ENCODE data around the gene SLC5A10.

DNA sequence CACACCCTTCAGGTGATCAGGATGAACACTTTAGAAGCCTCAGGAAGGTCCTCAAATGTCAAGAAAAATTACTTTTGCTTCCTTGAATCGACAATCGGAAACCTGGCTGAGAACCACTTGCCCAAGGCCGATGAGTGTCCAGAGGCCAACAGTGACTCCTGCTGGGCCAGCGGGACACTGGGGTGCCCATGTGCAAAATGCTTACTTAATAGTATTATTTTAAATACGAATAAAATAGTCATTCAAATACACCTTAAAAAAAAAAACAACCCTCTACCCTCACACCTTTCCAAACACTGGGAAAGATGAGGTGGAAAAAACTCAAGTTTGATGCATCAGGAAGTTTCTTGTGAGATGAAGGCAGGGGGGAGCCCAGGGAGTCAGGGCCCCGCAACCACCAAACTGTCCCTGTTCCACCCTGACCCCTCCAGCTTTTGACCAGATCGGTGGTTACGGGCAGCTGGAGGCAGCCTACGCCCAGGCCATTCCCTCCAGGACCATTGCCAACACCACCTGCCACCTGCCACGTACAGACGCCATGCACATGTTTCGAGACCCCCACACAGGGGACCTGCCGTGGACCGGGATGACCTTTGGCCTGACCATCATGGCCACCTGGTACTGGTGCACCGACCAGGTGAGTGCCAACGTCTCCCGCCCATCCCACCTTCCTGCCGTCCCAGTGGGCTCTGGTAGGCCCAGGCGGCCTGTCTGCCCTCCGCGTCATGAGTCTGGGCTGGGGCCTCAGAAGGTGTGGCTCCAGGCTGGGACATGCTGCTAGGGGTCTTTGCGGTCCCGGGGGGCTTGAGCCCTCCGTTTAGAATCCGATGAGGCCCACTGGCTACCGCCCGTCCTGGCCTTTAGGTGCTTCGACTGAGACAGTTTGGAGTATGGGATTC, 18.9 kb downstream of the SLC5A10 start:
- TF ChIP-seq POLR2A (IDR thresholded peaks at IDR 0.05; ENCODE audit: low read depth) = no peak
- TF ChIP-seq, protein P1, sequence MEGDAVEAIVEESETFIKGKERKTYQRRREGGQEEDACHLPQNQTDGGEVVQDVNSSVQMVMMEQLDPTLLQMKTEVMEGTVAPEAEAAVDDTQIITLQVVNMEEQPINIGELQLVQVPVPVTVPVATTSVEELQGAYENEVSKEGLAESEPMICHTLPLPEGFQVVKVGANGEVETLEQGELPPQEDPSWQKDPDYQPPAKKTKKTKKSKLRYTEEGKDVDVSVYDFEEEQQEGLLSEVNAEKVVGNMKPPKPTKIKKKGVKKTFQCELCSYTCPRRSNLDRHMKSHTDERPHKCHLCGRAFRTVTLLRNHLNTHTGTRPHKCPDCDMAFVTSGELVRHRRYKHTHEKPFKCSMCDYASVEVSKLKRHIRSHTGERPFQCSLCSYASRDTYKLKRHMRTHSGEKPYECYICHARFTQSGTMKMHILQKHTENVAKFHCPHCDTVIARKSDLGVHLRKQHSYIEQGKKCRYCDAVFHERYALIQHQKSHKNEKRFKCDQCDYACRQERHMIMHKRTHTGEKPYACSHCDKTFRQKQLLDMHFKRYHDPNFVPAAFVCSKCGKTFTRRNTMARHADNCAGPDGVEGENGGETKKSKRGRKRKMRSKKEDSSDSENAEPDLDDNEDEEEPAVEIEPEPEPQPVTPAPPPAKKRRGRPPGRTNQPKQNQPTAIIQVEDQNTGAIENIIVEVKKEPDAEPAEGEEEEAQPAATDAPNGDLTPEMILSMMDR (IDR thresholded peaks at IDR 0.05) = no peak
- TF ChIP-seq EP300 (IDR thresholded peaks at IDR 0.05) = no peak
- no peak for TF ChIP-seq POLR2AphosphoS5 (IDR thresholded peaks at IDR 0.05)

Data from esophagus muscularis mucosa (tissue), 4 donors.